HEK293 (cell line): ENCODE measurements around the gene LAMB1.

Source experiments
- CTCF ChIA-PET: fragments of 350-600 bp; formaldehyde crosslinking; extraction: SDS; loops from one replicate; lab custom pipeline; 2021; ENCODE audit warnings: antibody characterized with exemption; lab: Yijun Ruan, JAX
- POLR2A ChIA-PET: fragments of 300-600 bp; formaldehyde crosslinking; extraction: SDS; loops from one replicate; lab custom pipeline; 2020; ENCODE audit warnings: antibody characterized with exemption, inconsistent platforms; lab: Yijun Ruan, JAX
- H3K27ac ChIP-seq: fragments of 200-500 bp; sonication (Bioruptor generic); 2 replicates; pipeline ENCODE4 v1.5.1; 2014; ENCODE audit warnings: low read depth, low read length, control low read depth, inconsistent platforms; ENCODE audit errors: extremely low read depth
- H3K36me3 ChIP-seq, 2 experiments: fragments of 200-500 bp in 1 of 2; sonication (Bioruptor generic) in 1 of 2; 1 replicate in 1 of 2; 2 replicates in 1 of 2; pipeline ENCODE4 v1.5.1; 2014 to 2017; ENCODE audit warnings: inconsistent platforms in 2 of 2, low read length in 2 of 2; ENCODE audit not compliant: control insufficient read depth in 2 of 2, insufficient read depth in 1 of 2
- H3K4me1 ChIP-seq: fragments of 200-500 bp; sonication (Bioruptor generic); 2 replicates; pipeline ENCODE4 v1.5.1; 2014; ENCODE audit warnings: mild to moderate bottlenecking, low read length, inconsistent platforms; ENCODE audit not compliant: control insufficient read depth, insufficient read depth
- H3K4me3 ChIP-seq: 2 replicates; pipeline ENCODE4 v1.5.1; 2011; ENCODE audit warnings: low read depth, mild to moderate bottlenecking, control low read depth, low read length, moderate library complexity
- H3K9me3 ChIP-seq: fragments of 200-500 bp; sonication (Bioruptor generic); 2 replicates; pipeline ENCODE4 v1.5.1; 2014; ENCODE audit warnings: low read depth, low read length, inconsistent platforms; ENCODE audit not compliant: control insufficient read depth, insufficient read depth
- GLIS1 ChIP-seq: fragments of 450-650 bp; formaldehyde crosslinking; IDR thresholded peaks from 2 replicates; pipeline ENCODE4 v1.5.1; 2016; ENCODE audit warnings: missing biosample characterization, missing genetic modification characterization
- KLF16 ChIP-seq: fragments of 450-650 bp; formaldehyde crosslinking; IDR thresholded peaks from 2 replicates; pipeline ENCODE4 v1.5.1; 2017; ENCODE audit warnings: missing biosample characterization, missing genetic modification characterization
- KLF17 ChIP-seq: fragments of 450-650 bp; formaldehyde crosslinking; IDR thresholded peaks from 2 replicates; pipeline ENCODE4 v1.5.1; 2016; ENCODE audit warnings: missing biosample characterization, missing genetic modification characterization
- PRDM10 ChIP-seq: fragments of 450-650 bp; formaldehyde crosslinking; IDR thresholded peaks from 2 replicates; pipeline ENCODE4 v1.5.1; 2016; ENCODE audit warnings: missing biosample characterization, missing genetic modification characterization
- REST ChIP-seq: fragments of 450-650 bp; formaldehyde crosslinking; IDR thresholded peaks from 2 replicates; pipeline ENCODE4 v1.5.1; 2016; ENCODE audit warnings: missing biosample characterization, missing genetic modification characterization
- SP2 ChIP-seq: fragments of 450-650 bp; formaldehyde crosslinking; IDR thresholded peaks from 2 replicates; pipeline ENCODE4 v1.5.1; 2016; ENCODE audit warnings: missing biosample characterization, missing genetic modification characterization
- YY2 ChIP-seq: fragments of 450-650 bp; formaldehyde crosslinking; IDR thresholded peaks from 2 replicates; pipeline ENCODE4 v1.5.1; 2016; ENCODE audit warnings: missing biosample characterization, missing genetic modification characterization
- ZBTB11 ChIP-seq: fragments of 450-650 bp; formaldehyde crosslinking; conservative IDR thresholded peaks from 2 replicates; pipeline ENCODE4 v1.5.1; 2016; ENCODE audit warnings: low read depth, missing biosample characterization, missing genetic modification characterization
- ZBTB20 ChIP-seq: fragments of 450-650 bp; formaldehyde crosslinking; IDR thresholded peaks from 2 replicates; pipeline ENCODE4 v1.5.1; 2016; ENCODE audit warnings: missing biosample characterization, missing genetic modification characterization
- ZBTB49 ChIP-seq: fragments of 450-650 bp; formaldehyde crosslinking; IDR thresholded peaks from 2 replicates; pipeline ENCODE4 v1.5.1; 2016; ENCODE audit warnings: missing biosample characterization, missing genetic modification characterization, low read depth
- ZFP3 ChIP-seq: fragments of 450-650 bp; formaldehyde crosslinking; IDR thresholded peaks from 2 replicates; pipeline ENCODE4 v1.5.1; 2016; ENCODE audit warnings: low read depth, missing biosample characterization, missing genetic modification characterization
- ZIC2 ChIP-seq: fragments of 450-650 bp; formaldehyde crosslinking; IDR thresholded peaks from 2 replicates; pipeline ENCODE4 v1.5.1; 2016; ENCODE audit warnings: missing biosample characterization, missing genetic modification characterization
- ZNF10 ChIP-seq: fragments of 450-650 bp; formaldehyde crosslinking; IDR thresholded peaks from 2 replicates; pipeline ENCODE4 v1.5.1; 2017; ENCODE audit warnings: missing biosample characterization, missing genetic modification characterization
- ZNF221 ChIP-seq: fragments of 450-650 bp; formaldehyde crosslinking; IDR thresholded peaks from 2 replicates; pipeline ENCODE4 v1.5.1; 2017; ENCODE audit warnings: missing biosample characterization, missing genetic modification characterization, borderline replicate concordance
- ZNF341 ChIP-seq: fragments of 450-650 bp; formaldehyde crosslinking; IDR thresholded peaks from 2 replicates; pipeline ENCODE4; 2016; ENCODE audit warnings: low read depth, missing biosample characterization, missing genetic modification characterization
- ZNF362 ChIP-seq: fragments of 450-650 bp; formaldehyde crosslinking; IDR thresholded peaks from 2 replicates; pipeline ENCODE4 v1.5.1; 2016; ENCODE audit warnings: missing biosample characterization, missing genetic modification characterization
- ZNF366 ChIP-seq: fragments of 450-650 bp; formaldehyde crosslinking; conservative IDR thresholded peaks from 2 replicates; pipeline ENCODE4 v1.5.1; 2016; ENCODE audit warnings: missing biosample characterization, missing genetic modification characterization
- ZNF514 ChIP-seq: fragments of 450-650 bp; formaldehyde crosslinking; IDR thresholded peaks from 2 replicates; pipeline ENCODE4 v1.5.1; 2016; ENCODE audit warnings: missing biosample characterization, missing genetic modification characterization
- ZNF610 ChIP-seq: fragments of 450-650 bp; formaldehyde crosslinking; IDR thresholded peaks from 2 replicates; pipeline ENCODE4 v1.5.1; 2016; ENCODE audit warnings: missing biosample characterization, missing genetic modification characterization, borderline replicate concordance
- ZNF707 ChIP-seq: fragments of 450-650 bp; formaldehyde crosslinking; IDR thresholded peaks from 2 replicates; pipeline ENCODE4 v1.5.1; 2016; ENCODE audit warnings: missing biosample characterization, missing genetic modification characterization
- ZSCAN30 ChIP-seq: fragments of 450-650 bp; IDR thresholded peaks from 2 replicates; pipeline ENCODE4 v1.5.1; 2018; ENCODE audit warnings: missing biosample characterization, mild to moderate bottlenecking, missing genetic modification characterization, moderate library complexity

Gene LAMB1

GRCh38 chr7:107890962-107891635 lies 111.9 kb downstream of the LAMB1 start, which contains the start of gene DLD:
DLD (plus strand) TSS chr7:107891183; CDS start chr7:107891251, 68 bp downstream.
- Histone ChIP-seq H3K9me3 (no peaks in the 10 kb centered on the region), H3K4me1 (peaks cover 2% of the 10 kb centered on the region; the same call in 1 of the 2 replicates), H3K36me3 (peaks cover 0 to 33% of the 10 kb centered on the region in 2 experiments), H3K27ac (peak within 1 kb of the TSS; percentile 77), H3K4me3 (peak within 1 kb of the TSS; percentile 69)
- ChIA-PET CTCF (interaction anchor here (0.7 to 3.5 kb wide), 5 partner anchors 10 to 255 kb away, joined by 3 to 28 read pairs (median 5); no protein-coding TSS in a partner anchor), POLR2A (interaction anchor here (0.6 to 1.0 kb wide), 2 partner anchors 142 to 148 kb away, joined by 3 to 4 read pairs; no protein-coding TSS in a partner anchor)
- TF ChIP-seq ZNF221 (tag by site-specific recombination) = no peak
- TF ChIP-seq ZBTB20 = peak; percentile 74
- TF ChIP-seq ZNF610 (tag by site-specific recombination) = peak; percentile 100
- peak; percentile 99 for TF ChIP-seq PRDM10 (tag by site-specific recombination)
- TF ChIP-seq SP2 (tag by site-specific recombination) = peak; percentile 84
- peak; percentile 91 for TF ChIP-seq KLF16 (tag by site-specific recombination)
- peak; percentile 49; the same call in 1 of the 2 replicates for TF ChIP-seq ZIC2
- TF ChIP-seq ZNF707 (tag by site-specific recombination) = no peak
- no peak for TF ChIP-seq ZNF514
- TF ChIP-seq ZNF341 = peak; percentile 100
- TF ChIP-seq KLF17 = peak; percentile 84
- TF ChIP-seq ZSCAN30 (tag by site-specific recombination) = peak; percentile 57; the same call in 1 of the 2 replicates
- peak; percentile 40; the same call in 1 of the 2 replicates for TF ChIP-seq YY2 (tag by site-specific recombination)
- no peak; the same call in 1 of the 2 replicates for TF ChIP-seq ZNF10 (tag by site-specific recombination)
- no peak for TF ChIP-seq ZNF362
- peak; percentile 60; the same call in 1 of the 2 replicates for TF ChIP-seq GLIS1 (tag by site-specific recombination)
- peak; percentile 6; the same call in 1 of the 2 replicates for TF ChIP-seq REST
- no peak for TF ChIP-seq ZBTB49
- TF ChIP-seq ZFP3 (tag by site-specific recombination) = no peak
- peak; percentile 40 for TF ChIP-seq ZBTB11 (tag by site-specific recombination)
- 0 out of 2 replicates have a peak, but pooled peaks have one; percentile 15 for TF ChIP-seq ZNF366 (tag by site-specific recombination)
